NOMO-1 treated with dmso at 0.1 percent for 144 hours (cell line): ENCODE data around the gene USP2.
A peak's percentile ranks its signal among the peaks of the same experiment; 100 is the strongest.

Source experiments
- DNase-seq: peaks from one replicate; lab custom pipeline; 2025; ENCODE audit not compliant: unreplicated experiment; lab: John Stamatoyannopoulos, UW

The USP2 gene

DNA sequence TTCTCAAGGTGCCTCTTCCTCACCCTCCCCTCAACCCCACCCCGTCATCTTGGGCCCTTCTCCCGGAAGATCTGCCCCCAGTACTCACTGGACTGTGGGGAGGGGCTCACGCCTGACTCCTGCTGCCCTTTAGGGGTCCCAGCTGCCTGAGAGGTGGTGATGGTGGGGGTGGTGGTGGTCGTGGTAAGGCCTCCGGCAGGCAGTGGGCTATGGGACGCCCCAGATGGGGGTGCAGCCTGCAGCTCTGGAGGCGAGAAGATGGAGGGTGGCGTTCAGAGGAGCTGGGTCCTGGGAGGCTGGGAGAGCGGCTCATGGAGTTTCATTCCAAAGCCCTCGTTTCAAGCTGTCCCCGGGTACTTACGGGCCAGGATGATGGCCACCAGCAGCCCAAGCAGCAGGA, 35.8 kb downstream of the USP2 start:
- no peak for DNase-seq

DNA sequence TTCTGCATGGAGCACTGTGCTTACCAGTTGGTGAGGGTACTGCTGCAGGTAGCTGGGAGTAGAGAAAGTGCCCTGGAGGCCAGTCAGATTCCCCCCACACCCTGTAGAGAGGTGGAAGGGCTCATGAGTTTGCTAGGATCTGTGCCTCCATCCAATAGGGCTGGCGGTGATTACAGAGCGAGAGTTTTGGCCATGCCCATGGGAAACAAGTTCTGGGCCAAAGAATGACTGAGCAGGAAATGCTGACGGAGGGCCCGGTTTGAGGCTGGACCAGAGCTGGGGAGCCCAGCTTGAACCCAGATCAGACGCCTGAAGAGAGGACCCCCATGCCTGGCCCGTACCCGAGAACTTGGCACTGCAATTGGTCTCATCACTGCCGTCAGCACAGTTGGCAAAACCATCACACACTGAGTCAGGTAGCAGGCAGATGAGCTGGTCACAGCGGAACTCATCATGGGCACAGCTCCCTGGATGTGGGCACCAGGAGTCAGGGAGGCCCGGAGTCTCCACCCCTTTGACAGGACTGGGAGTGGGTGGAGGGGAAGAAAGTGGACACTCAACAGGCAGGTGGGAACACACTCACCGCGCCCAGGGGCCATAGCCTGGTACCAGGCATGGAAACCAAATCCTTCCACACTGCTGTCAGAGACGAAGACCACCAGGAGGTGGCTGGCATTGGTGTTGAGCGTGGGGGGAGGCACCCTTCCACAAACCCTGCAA, 37.0 kb downstream of the USP2 start:
- DNase-seq = no peak

DNA sequence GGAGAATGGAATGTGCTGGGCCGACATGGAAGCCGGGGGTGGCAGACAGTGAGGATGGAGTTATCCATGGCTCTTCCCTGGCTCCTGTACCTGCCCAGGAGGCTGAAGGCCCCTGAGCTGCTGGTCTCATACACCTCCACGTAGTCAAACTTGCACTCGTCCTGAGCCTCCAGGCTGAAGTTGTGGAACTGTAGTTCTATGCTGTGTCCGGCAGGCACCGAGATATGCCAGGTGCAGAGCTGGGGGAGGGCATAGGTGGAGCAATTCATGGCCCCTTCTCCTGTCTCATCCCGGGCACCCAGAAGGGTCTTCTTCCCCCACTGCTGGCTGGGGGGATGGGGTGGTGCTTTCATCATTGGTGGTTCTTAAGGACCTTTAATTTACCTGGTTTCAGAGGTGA, 37.8 kb downstream of the USP2 start:
- DNase-seq = no peak

DNA sequence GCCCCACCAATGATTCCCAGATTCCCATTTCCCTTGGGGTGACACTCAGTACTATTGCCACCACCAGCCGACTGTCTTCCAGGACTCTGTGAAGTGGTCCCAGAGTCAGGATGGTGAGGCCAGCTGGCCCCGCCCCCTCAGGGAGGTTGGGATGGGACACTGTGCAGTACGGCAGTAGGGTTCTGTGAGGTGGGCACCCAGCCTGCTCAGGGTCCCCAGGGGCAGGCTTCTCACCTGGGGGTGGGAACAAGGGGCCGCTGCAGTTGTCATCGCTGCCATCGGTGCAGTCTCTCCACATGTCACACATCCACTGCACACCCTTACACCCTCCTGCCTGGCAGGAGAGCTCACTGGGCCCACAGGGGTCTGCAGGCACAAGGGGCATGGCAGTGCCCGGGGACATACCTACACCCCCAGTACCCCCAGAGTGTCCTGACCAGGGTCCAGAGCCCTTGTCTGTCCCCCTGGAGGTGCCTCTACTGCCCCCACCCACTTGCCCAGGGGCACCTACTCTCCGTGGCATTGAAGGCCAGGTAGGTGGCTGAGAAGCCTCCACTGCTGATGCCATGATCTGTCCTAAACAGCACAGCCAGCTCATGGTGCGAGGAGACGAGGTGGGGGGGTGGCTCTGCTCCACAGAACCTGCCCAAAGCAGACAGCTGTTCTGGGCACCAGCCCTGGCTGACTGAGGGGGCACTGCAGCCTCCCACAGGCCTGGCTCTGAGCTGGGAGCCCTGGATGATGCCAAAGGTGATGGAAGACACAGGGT, 38.9 kb downstream of the USP2 start:
- DNase-seq = no peak

DNA sequence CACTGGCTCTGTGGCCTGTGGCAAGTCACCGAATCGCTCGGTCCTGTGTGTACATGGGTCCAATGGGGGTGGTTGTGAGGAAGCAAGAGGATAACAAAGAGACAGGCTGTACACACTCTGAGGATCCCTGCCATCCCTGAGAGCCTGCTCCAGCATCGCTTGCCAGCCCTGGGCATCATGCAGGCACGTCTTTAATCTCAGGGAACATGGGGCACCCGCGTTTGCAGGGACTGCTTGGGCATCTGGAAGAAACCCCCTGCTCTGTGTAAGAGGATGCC, 39.5 kb downstream of the USP2 start:
- no peak for DNase-seq

DNA sequence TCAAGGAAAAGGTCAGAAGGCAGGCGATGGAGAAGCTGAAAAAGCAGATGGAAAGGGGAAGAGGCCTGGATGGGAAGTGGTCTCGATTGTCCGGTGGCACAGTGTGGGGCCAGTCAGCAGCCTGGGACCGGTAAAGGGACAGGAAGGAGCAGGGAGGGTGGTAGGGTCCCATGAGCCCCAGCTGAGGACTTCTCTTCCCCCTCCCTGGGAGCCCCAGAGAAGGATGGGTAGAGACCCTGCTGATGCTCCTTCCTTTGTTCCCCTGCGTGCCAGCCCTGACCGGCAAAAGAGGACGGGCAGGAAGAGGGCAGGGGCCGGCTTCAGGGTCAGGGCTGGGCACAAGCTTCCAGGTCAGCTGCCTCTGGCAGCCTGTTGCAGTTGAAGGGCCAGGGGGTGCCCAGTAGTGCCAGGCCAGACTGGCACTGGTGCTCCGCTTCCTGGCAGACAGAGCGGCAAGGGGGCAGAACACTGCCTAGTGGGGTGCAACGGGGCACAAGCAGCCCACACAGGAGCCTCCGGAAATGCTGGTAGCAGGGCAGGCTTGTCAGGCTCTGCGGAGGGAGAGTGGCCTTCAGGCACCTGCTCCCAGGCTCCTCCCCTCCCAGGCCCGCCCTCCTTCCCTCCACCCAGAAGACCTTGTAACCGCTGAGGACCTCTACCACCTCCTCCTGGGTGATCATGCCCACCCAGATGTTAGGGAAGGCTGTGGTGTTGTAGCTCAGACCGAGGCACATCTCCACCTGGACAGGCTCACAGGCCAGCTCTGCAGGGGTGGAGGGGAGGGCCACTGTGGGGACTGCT, 40.1 kb downstream of the USP2 start:
- no peak for DNase-seq

DNA sequence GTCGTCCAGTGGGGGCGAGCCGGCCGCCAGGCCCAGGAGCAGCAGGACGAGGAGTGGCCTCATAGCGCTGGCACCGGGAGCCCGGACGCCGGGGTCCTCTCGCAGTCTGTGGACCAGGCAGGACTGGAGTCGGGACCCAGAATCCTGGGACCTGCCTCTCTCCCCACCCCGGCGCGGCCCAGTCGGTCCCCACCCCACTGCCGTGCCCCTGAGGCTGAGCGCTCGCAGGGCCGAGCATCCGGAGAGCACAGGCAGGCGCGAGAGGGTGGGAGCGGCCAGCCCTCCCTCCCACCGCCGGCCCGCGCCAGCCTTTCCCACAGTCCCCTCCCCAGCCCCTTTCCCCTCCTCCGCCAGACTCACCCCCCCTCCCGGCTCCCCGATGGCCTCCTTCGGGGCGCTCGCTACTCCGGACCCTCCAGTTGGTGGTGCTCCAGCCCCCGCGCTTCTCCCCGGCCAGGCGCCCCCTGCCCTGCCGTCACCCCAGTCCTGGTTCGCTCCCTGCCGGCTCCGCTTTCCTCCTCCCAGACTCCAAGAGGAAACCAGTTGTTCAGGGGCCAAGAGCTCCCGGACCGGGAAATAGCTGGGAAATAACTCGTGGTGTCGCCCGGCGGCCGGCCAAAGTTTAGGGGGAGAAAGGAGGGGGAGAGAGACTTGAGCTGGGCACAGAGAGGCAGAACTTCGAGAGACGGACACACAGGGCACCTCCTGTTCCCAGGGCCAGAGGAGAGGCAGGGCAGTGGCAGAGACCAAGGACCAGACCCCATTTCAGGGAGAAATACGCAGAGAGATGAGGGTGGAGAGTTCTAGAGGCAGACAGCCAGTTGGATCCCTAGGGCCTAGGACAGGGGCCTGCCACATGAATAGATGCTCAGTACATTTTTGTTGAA, 40.9 kb downstream of the USP2 start, which contains the start of gene C1QTNF5:
Gene C1QTNF5, minus strand, starts transcription at position 549 of the 887 bp plus-strand sequence. Its CDS starts 486 bp downstream, at position 63.
- DNase-seq = no peak

DNA sequence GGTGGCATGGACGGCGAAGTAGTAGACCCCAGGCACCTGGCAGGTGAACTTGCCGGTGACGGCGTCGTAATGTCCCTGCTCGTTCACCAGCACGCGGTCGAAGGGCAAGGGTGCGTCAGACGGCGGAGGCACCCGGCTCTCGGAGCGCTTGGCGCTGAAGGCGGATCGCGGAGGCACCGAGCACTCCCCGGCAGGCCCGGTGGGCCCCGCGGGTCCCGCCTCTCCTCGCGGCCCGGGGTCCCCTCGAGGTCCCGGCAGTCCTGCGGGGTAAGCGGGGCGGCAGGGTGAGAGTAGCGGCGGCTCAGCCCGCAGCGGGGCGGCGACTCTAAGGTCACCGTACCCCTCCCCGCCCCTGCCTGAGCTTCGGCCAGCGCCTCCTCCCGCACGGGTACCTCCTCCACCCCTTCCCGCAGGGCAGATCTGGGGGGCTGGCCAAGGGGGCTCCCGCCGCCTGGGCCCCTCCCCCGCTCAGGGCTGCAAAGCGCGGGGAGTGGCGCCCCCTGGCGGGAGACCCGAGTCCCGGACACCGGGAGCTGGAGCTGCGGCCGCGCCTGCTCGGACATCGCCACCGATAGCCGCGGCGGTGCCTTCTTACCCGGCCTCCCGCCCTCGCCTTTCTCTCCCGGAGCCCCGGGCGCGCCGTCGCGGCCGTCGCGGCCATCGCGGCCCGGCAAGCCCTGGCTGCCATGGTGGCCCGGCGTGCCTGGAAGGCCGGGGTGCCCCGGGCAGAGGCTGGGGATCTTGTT, 41.7 kb downstream of the USP2 start:
- no peak for DNase-seq

DNA sequence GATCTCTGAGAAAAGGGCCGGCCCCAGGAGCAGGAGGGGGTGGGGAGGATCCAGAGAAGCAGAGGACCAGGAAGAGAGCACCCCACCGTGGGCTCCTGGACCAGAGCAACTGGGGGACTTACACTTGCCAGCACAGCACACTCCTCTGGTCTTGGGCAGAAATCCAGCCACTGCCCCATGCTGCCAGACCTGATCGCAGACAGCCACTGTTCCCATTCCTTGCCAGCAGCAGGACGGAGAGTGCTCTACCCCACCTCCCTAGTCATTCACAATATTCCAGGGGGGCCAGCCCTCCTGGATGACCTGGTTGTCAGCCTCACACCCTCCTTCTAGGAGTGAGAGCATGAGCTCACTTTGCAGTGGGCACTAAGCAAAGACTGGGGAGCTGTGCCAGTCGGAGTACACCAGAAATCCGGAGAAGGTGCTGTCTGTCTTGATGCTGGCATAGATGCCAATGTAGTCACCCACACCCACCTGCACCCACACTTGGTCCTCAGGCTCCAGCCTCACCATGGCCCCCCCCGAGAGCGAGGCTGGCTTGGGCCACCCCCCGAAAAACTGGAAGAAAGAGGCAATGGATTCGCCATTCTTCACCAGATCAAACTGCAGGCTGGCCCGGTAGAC, 42.4 kb downstream of the USP2 start:
- no peak for DNase-seq

DNA sequence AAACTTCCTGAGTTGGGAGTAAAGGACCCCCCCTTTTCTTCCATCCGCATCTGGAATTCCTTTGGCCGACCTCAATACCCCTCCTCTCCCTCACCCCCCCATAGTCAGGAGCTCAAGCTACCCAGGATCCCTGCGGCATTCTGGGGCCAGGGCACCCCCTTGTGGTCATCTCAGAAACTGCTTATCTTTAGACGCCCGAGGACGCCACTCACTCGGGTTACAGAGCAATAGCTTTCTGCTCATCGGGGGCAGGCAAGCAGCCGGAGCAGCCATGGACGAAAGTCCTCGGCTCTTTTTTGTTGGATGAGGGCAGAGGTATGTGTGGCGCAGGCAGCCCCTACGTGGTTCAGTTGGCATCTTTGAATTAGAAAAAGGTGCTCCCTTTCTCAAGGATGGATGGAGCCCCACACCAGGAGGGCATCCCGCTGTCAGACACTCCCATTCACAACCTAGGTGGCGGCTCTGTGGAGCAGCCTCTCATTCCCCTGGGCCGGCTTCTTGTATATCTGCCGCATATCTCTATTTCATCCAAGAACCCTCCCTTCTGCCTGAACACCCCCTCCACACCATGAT, 43.1 kb downstream of the USP2 start:
- DNase-seq = peak; percentile 19

DNA sequence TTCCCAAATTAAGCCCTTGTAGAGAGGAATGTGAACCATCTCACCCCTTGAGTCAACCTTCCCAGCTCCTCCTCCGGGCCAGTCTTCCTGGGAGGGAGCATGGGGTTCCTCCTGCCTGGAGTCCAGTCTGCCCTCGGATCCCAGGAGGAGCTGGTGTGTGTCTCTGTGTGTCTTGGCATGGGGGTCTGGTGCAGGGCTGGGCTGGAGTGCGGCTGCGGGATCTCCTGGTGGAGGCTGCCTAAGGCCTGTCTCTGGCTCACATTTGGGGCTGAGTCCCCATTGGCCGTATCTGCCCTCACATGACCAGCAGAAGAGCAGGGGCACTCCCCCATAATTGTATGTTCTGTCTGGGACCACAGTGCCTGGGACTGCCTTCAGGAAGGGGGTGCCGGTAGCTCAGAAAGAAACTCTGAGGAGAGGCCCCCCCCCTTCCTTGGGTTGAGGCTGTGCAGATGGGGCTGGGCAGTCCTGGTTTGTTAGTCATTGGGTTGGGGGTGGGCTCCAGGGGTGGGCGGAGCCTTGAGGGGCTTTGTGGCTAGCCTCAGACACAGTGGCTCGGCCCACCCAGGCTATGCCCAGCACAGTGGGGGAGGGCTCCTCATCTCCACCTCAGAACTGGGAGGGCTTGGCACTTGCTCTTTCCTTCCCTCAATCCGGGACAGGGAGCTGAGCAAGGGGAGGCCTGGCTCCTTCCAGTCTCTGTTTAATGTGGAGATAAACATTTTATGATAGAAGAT, 43.7 kb downstream of the USP2 start:
- no peak for DNase-seq

DNA sequence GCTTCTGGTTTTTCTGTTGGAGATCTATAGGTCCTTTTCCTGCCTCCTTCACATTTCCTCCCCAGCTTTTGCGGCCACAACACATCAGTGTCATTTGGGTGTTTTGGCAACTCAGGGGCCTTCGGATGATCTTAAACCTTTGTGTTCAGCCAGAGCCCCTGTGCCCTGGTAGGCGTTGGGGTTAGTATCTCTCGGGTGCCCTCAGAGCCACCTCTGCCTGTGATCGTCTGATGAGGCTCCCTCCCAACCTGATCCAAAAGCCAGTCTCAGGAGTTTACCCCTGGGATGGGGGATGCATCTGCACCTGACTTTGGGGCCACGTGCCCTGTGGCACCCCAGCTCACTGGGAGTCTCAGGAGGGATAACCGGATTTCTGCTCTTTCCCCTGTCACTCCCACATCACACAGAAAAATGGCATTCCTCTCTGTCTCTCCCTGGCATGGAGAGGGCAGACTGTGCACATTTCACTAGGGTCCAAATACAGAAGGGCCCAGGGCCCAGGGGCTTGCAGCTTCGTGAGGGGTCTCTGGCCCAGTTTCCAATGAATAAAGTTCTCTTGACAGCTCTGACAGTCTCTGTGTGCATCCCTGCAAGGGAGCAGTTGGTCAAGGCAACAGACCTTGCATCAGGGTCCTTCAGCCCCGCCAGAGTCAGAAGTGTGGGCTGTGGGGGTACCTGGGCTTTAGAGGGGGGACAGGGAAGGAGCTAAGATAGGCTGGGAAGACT, 44.6 kb downstream of the USP2 start:
- DNase-seq = no peak

DNA sequence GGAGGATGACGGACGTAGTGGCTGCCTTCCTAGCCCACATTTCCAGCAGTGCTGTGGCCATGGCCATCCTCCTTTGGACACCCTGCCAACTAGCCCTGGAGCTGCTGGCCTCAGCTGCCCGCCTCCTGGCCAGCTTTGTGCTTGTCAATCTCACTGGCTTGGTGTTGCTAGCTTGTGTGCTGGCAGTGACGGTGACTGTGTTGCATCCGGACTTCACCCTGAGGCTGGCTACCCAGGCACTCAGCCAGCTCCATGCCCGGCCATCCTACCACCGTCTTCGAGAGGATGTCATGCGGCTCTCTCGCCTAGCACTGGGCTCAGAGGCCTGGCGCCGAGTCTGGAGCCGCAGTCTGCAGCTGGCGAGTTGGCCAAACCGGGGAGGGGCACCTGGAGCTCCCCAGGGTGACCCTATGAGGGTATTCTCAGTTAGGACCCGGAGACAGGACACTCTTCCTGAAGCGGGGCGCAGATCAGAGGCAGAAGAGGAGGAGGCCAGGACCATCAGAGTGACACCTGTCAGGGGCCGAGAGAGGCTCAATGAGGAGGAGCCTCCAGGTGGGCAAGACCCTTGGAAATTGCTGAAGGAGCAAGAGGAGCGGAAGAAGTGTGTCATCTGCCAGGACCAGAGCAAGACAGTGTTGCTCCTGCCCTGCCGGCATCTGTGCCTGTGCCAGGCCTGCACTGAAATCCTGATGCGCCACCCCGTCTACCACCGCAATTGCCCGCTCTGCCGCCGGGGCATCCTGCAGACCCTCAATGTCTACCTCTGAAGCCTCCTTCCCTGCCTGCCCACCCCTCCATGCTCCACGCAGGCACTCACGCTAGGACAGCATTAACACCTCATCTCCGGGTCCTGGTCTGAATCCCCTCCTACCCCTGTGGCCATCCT, 45.6 kb downstream of the USP2 start:
- no peak for DNase-seq

DNA sequence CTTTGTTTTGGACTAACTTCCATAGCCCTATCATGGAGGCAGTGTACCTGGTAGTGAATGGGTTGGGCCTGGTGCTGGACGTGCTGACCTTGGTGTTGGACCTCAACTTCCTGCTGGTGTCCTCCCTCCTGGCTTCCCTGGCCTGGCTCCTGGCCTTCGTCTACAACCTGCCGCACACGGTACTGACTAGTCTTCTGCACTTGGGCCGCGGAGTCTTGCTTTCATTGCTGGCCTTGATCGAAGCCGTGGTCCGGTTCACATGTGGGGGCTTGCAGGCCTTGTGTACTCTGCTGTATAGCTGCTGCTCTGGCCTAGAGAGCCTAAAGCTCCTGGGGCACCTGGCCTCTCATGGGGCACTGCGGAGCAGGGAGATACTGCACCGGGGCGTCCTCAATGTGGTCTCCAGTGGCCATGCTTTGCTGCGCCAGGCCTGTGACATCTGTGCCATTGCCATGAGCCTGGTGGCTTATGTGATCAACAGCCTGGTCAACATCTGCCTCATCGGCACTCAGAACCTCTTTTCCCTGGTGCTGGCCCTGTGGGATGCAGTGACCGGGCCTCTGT, 46.3 kb downstream of the USP2 start:
- no peak for DNase-seq

DNA sequence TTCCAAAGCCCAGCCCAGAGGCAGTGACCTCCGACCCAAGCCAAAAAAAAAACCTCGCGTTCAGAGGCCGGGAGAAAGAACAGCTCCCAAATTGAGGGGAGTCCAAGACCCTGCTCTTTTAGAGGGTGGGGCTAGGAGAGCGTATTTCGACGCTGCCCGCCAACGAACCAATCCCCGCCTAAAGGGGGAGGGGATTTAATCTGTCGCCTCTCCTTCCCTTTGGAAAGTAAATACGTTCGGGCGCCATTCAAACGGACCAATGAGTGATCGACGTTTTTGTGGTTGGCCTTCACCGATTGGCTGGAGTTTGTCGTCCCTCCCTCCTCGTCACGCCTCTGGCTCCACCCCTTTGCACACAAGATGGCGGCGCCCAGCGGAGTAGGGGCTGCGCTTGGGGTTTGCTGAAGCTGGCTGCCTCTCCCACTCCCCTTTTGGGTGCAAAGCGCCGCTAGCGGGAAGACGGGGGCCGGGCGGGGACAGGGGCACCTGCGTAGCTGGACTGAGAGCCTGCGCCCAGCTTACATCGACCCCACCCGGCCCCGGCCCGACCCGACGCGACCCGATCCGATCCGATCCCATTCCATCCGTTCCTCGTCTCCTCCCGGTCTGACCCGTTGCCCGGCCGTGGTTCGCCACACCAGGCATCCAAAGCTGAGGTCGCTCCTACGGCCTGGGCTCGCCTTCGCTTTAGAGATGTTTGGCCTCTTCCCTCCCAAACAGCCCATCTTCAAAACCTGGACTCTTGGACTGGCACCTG, 47.1 kb downstream of the USP2 start, which contains the start of gene RNF26:
Gene RNF26, plus strand, starts transcription at position 354 of the 757 bp plus-strand sequence. CDS start 596 bp downstream, outside the sequence.
- DNase-seq = peak; percentile 97
